Measurements from ENCODE around the gene ZNF217.

DNA sequence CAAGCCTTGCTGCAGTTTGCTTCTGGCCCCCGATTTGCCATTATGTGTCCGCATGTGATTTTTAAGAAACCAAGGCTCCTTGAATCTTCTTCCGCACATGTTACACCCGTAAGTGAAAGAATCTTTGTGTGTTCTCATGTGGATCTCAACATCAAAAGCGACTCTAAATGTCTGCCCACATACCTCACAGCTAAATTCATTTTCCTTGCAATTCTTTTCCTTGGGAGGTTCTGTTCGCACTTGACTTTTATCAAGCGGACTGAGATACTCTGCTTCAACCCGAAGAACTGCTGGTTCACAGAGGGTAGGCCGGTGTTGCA lies 11.4 kb downstream of the ZNF217 start:
- TF ChIP-seq TAF1 (IDR thresholded peaks at IDR 0.05; ENCODE audit: borderline replicate concordance, low read depth, low read length) (no peak), POLR2AphosphoS5 (IDR thresholded peaks at IDR 0.05; ENCODE audit: low read depth, low read length) (no peak; the same call in 1 of the 2 replicates), POLR2A (IDR thresholded peaks at IDR 0.05; ENCODE audit: low read depth, low read length) (no peak)
